WTC11 (cell line): Measurements from ENCODE around the gene CPAMD8. TPM values are rescaled to one million over a fixed set of nuclear protein-coding genes. Genes with fewer than 3 reads are reported as not detected.

Experiments used
- ATAC-seq: fragments of 200-7000 bp; cut with Tn5 transposase; 2 replicates; pipeline ENCODE4 v1.10.0; 2021; ENCODE audit warnings: mild to moderate bottlenecking, moderate library complexity
- CTCF ChIA-PET: fragments of 300-600 bp; sonication (Branson Sonifier 250); formaldehyde crosslinking; loops from one replicate; lab custom pipeline; 2021; ENCODE audit warnings: antibody characterized with exemption; lab: Charles Lee
- POLR2A ChIA-PET: fragments of 350-600 bp; sonication (Branson Sonifier 250); formaldehyde crosslinking; loops from one replicate; lab custom pipeline; 2021; ENCODE audit warnings: antibody characterized with exemption; lab: Charles Lee
- DNase-seq: peaks from one replicate; pipeline ENCODE4 v3.0.0; 2021; ENCODE audit warnings: low spot score
- H3K27ac Mint-ChIP-seq: 2 replicates; pipeline ENCODE4 v1.8.0; 2021; ENCODE audit warnings: mixed read lengths
- H3K27me3 Mint-ChIP-seq: 2 replicates; pipeline ENCODE4 v1.8.0; 2021; ENCODE audit warnings: low read depth, mild to moderate bottlenecking, moderate library complexity, mixed read lengths
- H3K36me3 Mint-ChIP-seq: 2 replicates; pipeline ENCODE4 v1.8.0; 2021; ENCODE audit warnings: mixed read lengths
- H3K4me1 Mint-ChIP-seq: 2 replicates; pipeline ENCODE4 v1.8.0; 2022; ENCODE audit warnings: mixed read lengths
- H3K4me3 Mint-ChIP-seq: 2 replicates; pipeline ENCODE4 v1.8.0; 2021; ENCODE audit warnings: mild to moderate bottlenecking, moderate library complexity, mixed read lengths
- H3K9me3 Mint-ChIP-seq: 2 replicates; pipeline ENCODE4 v1.8.0; 2021; ENCODE audit warnings: mixed read lengths
- EMX1 ChIP-seq: fragments of 250-450 bp; sonication (Bioruptor Pico); IDR thresholded peaks from 2 replicates; pipeline ENCODE4 v1.8.0; 2021; ENCODE audit warnings: mild to moderate bottlenecking
- FOXK1 ChIP-seq: sonication (generic); formaldehyde crosslinking; IDR thresholded peaks from 2 replicates; pipeline ENCODE4 v1.8.0; 2022; ENCODE audit warnings: mild to moderate bottlenecking, moderate library complexity, missing genetic modification reagents
- FOXP1 ChIP-seq: sonication (generic); formaldehyde crosslinking; IDR thresholded peaks from 2 replicates; pipeline ENCODE4 v1.8.0; 2022; ENCODE audit warnings: missing genetic modification reagents, mild to moderate bottlenecking, moderate library complexity, borderline replicate concordance
- GABPB1 ChIP-seq: sonication (generic); formaldehyde crosslinking; IDR thresholded peaks from 2 replicates; pipeline ENCODE4 v1.8.1; 2023; ENCODE audit warnings: mild to moderate bottlenecking, missing genetic modification reagents
- GRHL2 ChIP-seq: fragments of 250-450 bp; sonication (Bioruptor Pico); IDR thresholded peaks from 2 replicates; pipeline ENCODE4 v1.8.0; 2022; ENCODE audit warnings: mild to moderate bottlenecking, moderate library complexity; ENCODE audit not compliant: insufficient replicate concordance, severe bottlenecking
- HMGA2 ChIP-seq: fragments of 250-450 bp; sonication (Bioruptor Pico); IDR thresholded peaks from 2 replicates; pipeline ENCODE4 v1.4.0; 2021; ENCODE audit warnings: mild to moderate bottlenecking, moderate library complexity
- MYBL2 ChIP-seq: sonication (generic); formaldehyde crosslinking; IDR thresholded peaks from 2 replicates; pipeline ENCODE4 v1.8.1; 2023; ENCODE audit warnings: mild to moderate bottlenecking, moderate library complexity, missing genetic modification reagents
- NFYB ChIP-seq: sonication (generic); formaldehyde crosslinking; conservative IDR thresholded peaks from 2 replicates; pipeline ENCODE4 v1.8.0; 2022; ENCODE audit warnings: low read depth, missing genetic modification reagents
- NR1H2 ChIP-seq: sonication (generic); formaldehyde crosslinking; IDR thresholded peaks from 2 replicates; pipeline ENCODE4 v1.9.0; 2021; ENCODE audit warnings: mild to moderate bottlenecking, moderate library complexity, missing genetic modification reagents
- NR3C1 ChIP-seq: sonication (generic); formaldehyde crosslinking; conservative IDR thresholded peaks from 2 replicates; pipeline ENCODE4 v1.8.1; 2023; ENCODE audit warnings: low read depth, mild to moderate bottlenecking, missing genetic modification reagents
- RELA ChIP-seq: sonication (generic); formaldehyde crosslinking; IDR thresholded peaks from 2 replicates; pipeline ENCODE4 v1.8.1; 2022; ENCODE audit warnings: missing genetic modification reagents, mild to moderate bottlenecking, borderline replicate concordance
- RORB ChIP-seq: fragments of 250-450 bp; sonication (Bioruptor Pico); IDR thresholded peaks from 2 replicates; pipeline ENCODE4 v1.9.0; 2021; ENCODE audit warnings: mild to moderate bottlenecking
- SOX15 ChIP-seq: fragments of 250-450 bp; sonication (Bioruptor Pico); IDR thresholded peaks from 2 replicates; pipeline ENCODE4 v1.9.0; 2021; ENCODE audit warnings: mild to moderate bottlenecking
- ZNF121 ChIP-seq: sonication (generic); formaldehyde crosslinking; IDR thresholded peaks from 2 replicates; pipeline ENCODE4 v1.8.0; 2023; ENCODE audit warnings: missing genetic modification reagents
- ZNF219 ChIP-seq: sonication (generic); formaldehyde crosslinking; IDR thresholded peaks from 2 replicates; pipeline ENCODE4 v1.8.0; 2023; ENCODE audit warnings: missing genetic modification reagents, mild to moderate bottlenecking, borderline replicate concordance
- ZNF232 ChIP-seq: sonication (generic); formaldehyde crosslinking; IDR thresholded peaks from 2 replicates; pipeline ENCODE4 v1.8.0; 2022; ENCODE audit warnings: mild to moderate bottlenecking, missing genetic modification reagents
- ZNF416 ChIP-seq: fragments of 250-450 bp; sonication (Bioruptor Pico); IDR thresholded peaks from 2 replicates; pipeline ENCODE4 v1.9.0; 2021; ENCODE audit warnings: mild to moderate bottlenecking, inconsistent platforms
- ZNF423 ChIP-seq: fragments of 250-450 bp; sonication (Bioruptor Pico); IDR thresholded peaks from 2 replicates; pipeline ENCODE4 v2.1.2; 2022; ENCODE audit warnings: mild to moderate bottlenecking, moderate library complexity
- ZNF671 ChIP-seq: fragments of 250-450 bp; sonication (Bioruptor Pico); IDR thresholded peaks from 2 replicates; pipeline ENCODE4 v1.8.0; 2021; ENCODE audit warnings: mild to moderate bottlenecking
- total RNA-seq: library from RNA; stranded (reverse); gene quantifications from 3 replicates; pipeline ENCODE4 v1.2.3, GENCODE V29; 2021
- TF ChIP-seq, protein P1 (sequence below): sonication (generic); formaldehyde crosslinking; IDR thresholded peaks from 2 replicates; pipeline ENCODE4 v1.8.0; 2022; ENCODE audit warnings: mild to moderate bottlenecking, missing genetic modification reagents
- TF ChIP-seq, protein P2 (sequence below): sonication (generic); formaldehyde crosslinking; IDR thresholded peaks from 2 replicates; pipeline ENCODE4 v1.8.1; 2023; ENCODE audit warnings: mild to moderate bottlenecking, moderate library complexity, missing genetic modification reagents
- TF ChIP-seq, protein P3 (sequence below): sonication (generic); formaldehyde crosslinking; IDR thresholded peaks from 2 replicates; pipeline ENCODE4 v1.8.0; 2022; ENCODE audit warnings: mild to moderate bottlenecking, missing genetic modification reagents
- TF ChIP-seq, protein P4 (sequence below): fragments of 200-600 bp; IDR thresholded peaks from 2 replicates; pipeline ENCODE4 v1.8.0; 2022; ENCODE audit warnings: antibody characterized with exemption
- TF ChIP-seq, protein P5 (sequence below): sonication (generic); formaldehyde crosslinking; IDR thresholded peaks from 2 replicates; pipeline ENCODE4 v1.8.1; 2023; ENCODE audit warnings: mild to moderate bottlenecking, missing genetic modification reagents, moderate library complexity
- TF ChIP-seq, protein P6 (sequence below): fragments of 250-450 bp; sonication (Bioruptor Pico); IDR thresholded peaks from 2 replicates; pipeline ENCODE4 v1.8.0; 2021; ENCODE audit warnings: mild to moderate bottlenecking
- TF ChIP-seq, protein P7 (sequence below): sonication (generic); formaldehyde crosslinking; conservative IDR thresholded peaks from 2 replicates; pipeline ENCODE4 v1.8.1; 2023; ENCODE audit warnings: mild to moderate bottlenecking, low read depth, missing genetic modification reagents, moderate library complexity
- TF ChIP-seq, protein P8 (sequence below): sonication (generic); formaldehyde crosslinking; IDR thresholded peaks from 2 replicates; pipeline ENCODE4 v1.8.0; 2022; ENCODE audit warnings: mild to moderate bottlenecking, missing genetic modification reagents

The CPAMD8 gene
- total RNA-seq, 1 experiment from 2014 or later, result 6.9 TPM

DNA sequence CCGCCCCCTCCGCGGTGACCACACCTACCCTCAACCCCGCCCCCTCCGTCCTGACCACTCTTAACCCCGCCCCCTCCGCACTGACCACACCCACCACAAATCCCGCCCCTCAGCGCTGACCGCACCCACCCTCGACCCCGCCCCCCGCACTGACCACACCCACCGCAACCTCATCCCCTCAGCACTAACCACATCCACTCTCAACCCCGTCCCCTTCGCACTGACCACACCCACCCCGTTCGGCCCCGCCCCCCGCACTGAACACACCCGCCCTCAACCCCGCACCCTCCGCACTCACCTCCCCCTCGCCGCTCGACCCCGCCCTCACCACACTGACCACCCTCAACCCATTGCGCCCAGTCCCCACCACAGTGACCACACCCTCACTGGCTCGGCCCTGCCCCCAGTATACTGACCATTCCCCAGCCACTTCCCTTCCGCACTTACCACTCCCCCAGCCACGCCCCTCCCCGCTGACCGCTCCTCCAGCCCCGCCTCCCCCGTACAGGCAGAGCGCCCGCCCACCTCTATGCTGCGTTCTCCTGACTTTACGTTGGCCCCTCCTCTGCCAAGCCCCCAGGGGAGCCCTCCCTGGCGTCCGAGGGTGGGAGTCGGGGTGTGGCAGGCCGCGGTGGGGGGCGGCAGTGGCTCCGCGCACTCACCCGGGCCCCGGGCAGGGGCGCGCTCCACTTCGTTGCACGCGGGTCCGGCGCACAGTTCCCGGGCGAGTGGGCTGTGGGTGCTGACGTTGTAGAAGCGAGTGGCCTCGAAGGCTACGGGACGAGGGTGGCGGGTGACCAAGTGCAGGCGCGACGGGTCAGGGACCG is 129.4 kb downstream of the CPAMD8 start:
- peak; percentile 86 for ATAC-seq
- Mint-ChIP-seq H3K4me3 (peak overlapping the region; percentile 62), H3K4me1 (peaks cover 4% of the 10 kb centered on the region; the same call in 1 of the 2 replicates), H3K27me3 (peaks cover 31% of the 10 kb centered on the region), H3K27ac (no peak overlapping the region), H3K36me3 (no peaks in the 10 kb centered on the region), H3K9me3 (no peaks in the 10 kb centered on the region)
- peak; percentile 97 for DNase-seq
- POLR2A ChIA-PET, result no interaction called here
- CTCF ChIA-PET, result interaction anchor here (0.7 to 1.5 kb wide), 3 partner anchors 9 to 182 kb away, joined by 3 to 6 read pairs (median 3); no protein-coding TSS in a partner anchor
- TF ChIP-seq, protein P1, sequence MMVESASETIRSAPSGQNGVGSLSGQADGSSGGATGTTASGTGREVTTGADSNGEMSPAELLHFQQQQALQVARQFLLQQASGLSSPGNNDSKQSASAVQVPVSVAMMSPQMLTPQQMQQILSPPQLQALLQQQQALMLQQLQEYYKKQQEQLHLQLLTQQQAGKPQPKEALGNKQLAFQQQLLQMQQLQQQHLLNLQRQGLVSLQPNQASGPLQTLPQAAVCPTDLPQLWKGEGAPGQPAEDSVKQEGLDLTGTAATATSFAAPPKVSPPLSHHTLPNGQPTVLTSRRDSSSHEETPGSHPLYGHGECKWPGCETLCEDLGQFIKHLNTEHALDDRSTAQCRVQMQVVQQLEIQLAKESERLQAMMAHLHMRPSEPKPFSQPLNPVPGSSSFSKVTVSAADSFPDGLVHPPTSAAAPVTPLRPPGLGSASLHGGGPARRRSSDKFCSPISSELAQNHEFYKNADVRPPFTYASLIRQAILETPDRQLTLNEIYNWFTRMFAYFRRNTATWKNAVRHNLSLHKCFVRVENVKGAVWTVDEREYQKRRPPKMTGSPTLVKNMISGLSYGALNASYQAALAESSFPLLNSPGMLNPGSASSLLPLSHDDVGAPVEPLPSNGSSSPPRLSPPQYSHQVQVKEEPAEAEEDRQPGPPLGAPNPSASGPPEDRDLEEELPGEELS (CRISPR knock-in tag), result 0 out of 2 replicates have a peak, but pooled peaks have one; percentile 15
- TF ChIP-seq NR1H2 (CRISPR knock-in tag) (no peak), ZNF121 (no peak), ZNF232 (CRISPR knock-in tag) (no peak), HMGA2 (CRISPR knock-in tag) (no peak), GABPB1 (CRISPR knock-in tag) (no peak), ZNF423 (CRISPR knock-in tag) (no peak), FOXK1 (CRISPR knock-in tag) (peak; percentile 56; the same call in 1 of the 2 replicates), EMX1 (no peak), ZNF219 (no peak), ZNF416 (no peak), RELA (CRISPR knock-in tag) (no peak), SOX15 (CRISPR knock-in tag) (no peak), RORB (CRISPR knock-in tag) (no peak), ZNF671 (no peak), GRHL2 (CRISPR knock-in tag) (no peak), NFYB (CRISPR knock-in tag) (no peak), FOXP1 (peak; percentile 67; the same call in 1 of the 2 replicates), MYBL2 (CRISPR knock-in tag) (0 out of 2 replicates have a peak, but pooled peaks have one; percentile 37), NR3C1 (no peak)
- TF ChIP-seq, protein P2, sequence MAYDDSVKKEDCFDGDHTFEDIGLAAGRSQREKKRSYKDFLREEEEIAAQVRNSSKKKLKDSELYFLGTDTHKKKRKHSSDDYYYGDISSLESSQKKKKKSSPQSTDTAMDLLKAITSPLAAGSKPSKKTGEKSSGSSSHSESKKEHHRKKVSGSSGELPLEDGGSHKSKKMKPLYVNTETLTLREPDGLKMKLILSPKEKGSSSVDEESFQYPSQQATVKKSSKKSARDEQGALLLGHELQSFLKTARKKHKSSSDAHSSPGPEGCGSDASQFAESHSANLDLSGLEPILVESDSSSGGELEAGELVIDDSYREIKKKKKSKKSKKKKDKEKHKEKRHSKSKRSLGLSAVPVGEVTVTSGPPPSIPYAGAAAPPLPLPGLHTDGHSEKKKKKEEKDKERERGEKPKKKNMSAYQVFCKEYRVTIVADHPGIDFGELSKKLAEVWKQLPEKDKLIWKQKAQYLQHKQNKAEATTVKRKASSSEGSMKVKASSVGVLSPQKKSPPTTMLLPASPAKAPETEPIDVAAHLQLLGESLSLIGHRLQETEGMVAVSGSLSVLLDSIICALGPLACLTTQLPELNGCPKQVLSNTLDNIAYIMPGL, result no peak
- TF ChIP-seq, protein P3, sequence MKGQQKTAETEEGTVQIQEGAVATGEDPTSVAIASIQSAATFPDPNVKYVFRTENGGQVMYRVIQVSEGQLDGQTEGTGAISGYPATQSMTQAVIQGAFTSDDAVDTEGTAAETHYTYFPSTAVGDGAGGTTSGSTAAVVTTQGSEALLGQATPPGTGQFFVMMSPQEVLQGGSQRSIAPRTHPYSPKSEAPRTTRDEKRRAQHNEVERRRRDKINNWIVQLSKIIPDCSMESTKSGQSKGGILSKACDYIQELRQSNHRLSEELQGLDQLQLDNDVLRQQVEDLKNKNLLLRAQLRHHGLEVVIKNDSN (CRISPR knock-in tag), result no peak
- TF ChIP-seq, protein P4, sequence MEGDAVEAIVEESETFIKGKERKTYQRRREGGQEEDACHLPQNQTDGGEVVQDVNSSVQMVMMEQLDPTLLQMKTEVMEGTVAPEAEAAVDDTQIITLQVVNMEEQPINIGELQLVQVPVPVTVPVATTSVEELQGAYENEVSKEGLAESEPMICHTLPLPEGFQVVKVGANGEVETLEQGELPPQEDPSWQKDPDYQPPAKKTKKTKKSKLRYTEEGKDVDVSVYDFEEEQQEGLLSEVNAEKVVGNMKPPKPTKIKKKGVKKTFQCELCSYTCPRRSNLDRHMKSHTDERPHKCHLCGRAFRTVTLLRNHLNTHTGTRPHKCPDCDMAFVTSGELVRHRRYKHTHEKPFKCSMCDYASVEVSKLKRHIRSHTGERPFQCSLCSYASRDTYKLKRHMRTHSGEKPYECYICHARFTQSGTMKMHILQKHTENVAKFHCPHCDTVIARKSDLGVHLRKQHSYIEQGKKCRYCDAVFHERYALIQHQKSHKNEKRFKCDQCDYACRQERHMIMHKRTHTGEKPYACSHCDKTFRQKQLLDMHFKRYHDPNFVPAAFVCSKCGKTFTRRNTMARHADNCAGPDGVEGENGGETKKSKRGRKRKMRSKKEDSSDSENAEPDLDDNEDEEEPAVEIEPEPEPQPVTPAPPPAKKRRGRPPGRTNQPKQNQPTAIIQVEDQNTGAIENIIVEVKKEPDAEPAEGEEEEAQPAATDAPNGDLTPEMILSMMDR, result no peak
- TF ChIP-seq, protein P5, sequence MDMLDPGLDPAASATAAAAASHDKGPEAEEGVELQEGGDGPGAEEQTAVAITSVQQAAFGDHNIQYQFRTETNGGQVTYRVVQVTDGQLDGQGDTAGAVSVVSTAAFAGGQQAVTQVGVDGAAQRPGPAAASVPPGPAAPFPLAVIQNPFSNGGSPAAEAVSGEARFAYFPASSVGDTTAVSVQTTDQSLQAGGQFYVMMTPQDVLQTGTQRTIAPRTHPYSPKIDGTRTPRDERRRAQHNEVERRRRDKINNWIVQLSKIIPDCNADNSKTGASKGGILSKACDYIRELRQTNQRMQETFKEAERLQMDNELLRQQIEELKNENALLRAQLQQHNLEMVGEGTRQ (CRISPR knock-in tag), result no peak
- TF ChIP-seq, protein P6, sequence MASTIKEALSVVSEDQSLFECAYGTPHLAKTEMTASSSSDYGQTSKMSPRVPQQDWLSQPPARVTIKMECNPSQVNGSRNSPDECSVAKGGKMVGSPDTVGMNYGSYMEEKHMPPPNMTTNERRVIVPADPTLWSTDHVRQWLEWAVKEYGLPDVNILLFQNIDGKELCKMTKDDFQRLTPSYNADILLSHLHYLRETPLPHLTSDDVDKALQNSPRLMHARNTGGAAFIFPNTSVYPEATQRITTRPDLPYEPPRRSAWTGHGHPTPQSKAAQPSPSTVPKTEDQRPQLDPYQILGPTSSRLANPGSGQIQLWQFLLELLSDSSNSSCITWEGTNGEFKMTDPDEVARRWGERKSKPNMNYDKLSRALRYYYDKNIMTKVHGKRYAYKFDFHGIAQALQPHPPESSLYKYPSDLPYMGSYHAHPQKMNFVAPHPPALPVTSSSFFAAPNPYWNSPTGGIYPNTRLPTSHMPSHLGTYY (CRISPR knock-in tag), result no peak
- TF ChIP-seq, protein P7, sequence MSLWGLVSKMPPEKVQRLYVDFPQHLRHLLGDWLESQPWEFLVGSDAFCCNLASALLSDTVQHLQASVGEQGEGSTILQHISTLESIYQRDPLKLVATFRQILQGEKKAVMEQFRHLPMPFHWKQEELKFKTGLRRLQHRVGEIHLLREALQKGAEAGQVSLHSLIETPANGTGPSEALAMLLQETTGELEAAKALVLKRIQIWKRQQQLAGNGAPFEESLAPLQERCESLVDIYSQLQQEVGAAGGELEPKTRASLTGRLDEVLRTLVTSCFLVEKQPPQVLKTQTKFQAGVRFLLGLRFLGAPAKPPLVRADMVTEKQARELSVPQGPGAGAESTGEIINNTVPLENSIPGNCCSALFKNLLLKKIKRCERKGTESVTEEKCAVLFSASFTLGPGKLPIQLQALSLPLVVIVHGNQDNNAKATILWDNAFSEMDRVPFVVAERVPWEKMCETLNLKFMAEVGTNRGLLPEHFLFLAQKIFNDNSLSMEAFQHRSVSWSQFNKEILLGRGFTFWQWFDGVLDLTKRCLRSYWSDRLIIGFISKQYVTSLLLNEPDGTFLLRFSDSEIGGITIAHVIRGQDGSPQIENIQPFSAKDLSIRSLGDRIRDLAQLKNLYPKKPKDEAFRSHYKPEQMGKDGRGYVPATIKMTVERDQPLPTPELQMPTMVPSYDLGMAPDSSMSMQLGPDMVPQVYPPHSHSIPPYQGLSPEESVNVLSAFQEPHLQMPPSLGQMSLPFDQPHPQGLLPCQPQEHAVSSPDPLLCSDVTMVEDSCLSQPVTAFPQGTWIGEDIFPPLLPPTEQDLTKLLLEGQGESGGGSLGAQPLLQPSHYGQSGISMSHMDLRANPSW (CRISPR knock-in tag), result no peak
- TF ChIP-seq, protein P8, sequence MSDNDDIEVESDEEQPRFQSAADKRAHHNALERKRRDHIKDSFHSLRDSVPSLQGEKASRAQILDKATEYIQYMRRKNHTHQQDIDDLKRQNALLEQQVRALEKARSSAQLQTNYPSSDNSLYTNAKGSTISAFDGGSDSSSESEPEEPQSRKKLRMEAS (CRISPR knock-in tag), result peak; percentile 33; the same call in 1 of the 2 replicates
